Mammary epithelial cell (primary cell): ENCODE data around the gene ZNF771.

Source experiments
- CTCF ChIP-seq, 2 donors: IDR thresholded peaks in 1 of 2; conservative IDR thresholded peaks in 1 of 2; 2 replicates each; pipeline ENCODE4 v1.5.1; 2011 to 2012; ENCODE audit warnings: inconsistent platforms in 2 of 2, low read length in 2 of 2, mild to moderate bottlenecking in 2 of 2, control low read depth in 1 of 2, low read depth in 1 of 2; ENCODE audit not compliant: insufficient read depth in 1 of 2; ENCODE audit errors: extremely low read depth in 1 of 2
- EZH2 ChIP-seq: IDR thresholded peaks from 2 replicates; pipeline ENCODE4 v1.6.1; 2012; ENCODE audit warnings: low read length, inconsistent platforms, borderline replicate concordance

GRCh38 chr16:30447512-30448226 is 40.3 kb downstream of the ZNF771 start:
- TF ChIP-seq CTCF (conservative IDR thresholded peaks at IDR 0.05 in 1 of 2, IDR thresholded peaks at IDR 0.05 in 1 of 2; ENCODE audit: extremely low read depth in 1 of 2, insufficient read depth in 1 of 2, low read depth in 1 of 2, low read length in 2 of 2) = no peak
- no peak for TF ChIP-seq EZH2
